Tibial artery (tissue), 4 donors: ENCODE data around the gene PPCS.
A peak's percentile ranks its signal among the peaks of the same experiment; 100 is the strongest.
"Not testable (repeated sequence)": the region's sequence is repeated elsewhere in the genome, so short reads cannot be mapped to it uniquely, and the experiment has no call there.

Source experiments
- DNase-seq, 2 donors: peaks; one replicate each; pipeline ENCODE4 v3.0.0-alpha.2; 2019
- H3K27ac ChIP-seq, 2 donors: fragments of 200-600 bp; sonication (generic) in 1 of 2; 1 replicate in 1 of 2; 2 replicates in 1 of 2; pipeline ENCODE4 v1.5.1; 2018 to 2019; ENCODE audit warnings: mild to moderate bottlenecking in 1 of 2
- H3K27me3 ChIP-seq, 2 donors: fragments of 200-600 bp; sonication (generic) in 1 of 2; one replicate each; pipeline versions ENCODE4 v1.5.1 to v1.6.0; 2016 to 2019
- H3K36me3 ChIP-seq, 3 donors: fragments of 200-600 bp; sonication (generic) in 2 of 3; one replicate each; pipeline ENCODE4 v1.5.1; 2016 to 2019; ENCODE audit warnings: mild to moderate bottlenecking in 2 of 3
- H3K4me1 ChIP-seq, 4 donors: fragments of 200-600 bp; sonication (generic) in 2 of 4; 1 replicate in 3 of 4; 2 replicates in 1 of 4; pipeline ENCODE4 v1.5.1; 2016 to 2019
- H3K4me3 ChIP-seq, 2 donors: fragments of 200-600 bp; sonication (generic) in 1 of 2; 1 replicate in 1 of 2; 2 replicates in 1 of 2; pipeline ENCODE4 v1.5.1; 2018 to 2019; ENCODE audit warnings: mild to moderate bottlenecking in 2 of 2
- H3K9me3 ChIP-seq, 3 donors: fragments of 200-600 bp; sonication (generic) in 1 of 3; one replicate each; pipeline ENCODE4 v1.5.1; 2016 to 2019
- intact Hi-C: fragments of 100-400 bp; cut with DNase I; formaldehyde crosslinking; loops from one replicate; pipeline ENCODE4 v1.15.0; 2023; ENCODE audit warnings: low total_unique reads
- TF ChIP-seq, protein P1 (sequence below), 2 experiments: fragments of 200-600 bp in 1 of 2; fragments of 450-650 bp in 1 of 2; IDR thresholded peaks; one replicate each; pipeline ENCODE4 v1.5.1; 2017 to 2019; ENCODE audit warnings: antibody characterized with exemption in 2 of 2, mild to moderate bottlenecking in 1 of 2, moderate library complexity in 1 of 2

Gene PPCS

DNA sequence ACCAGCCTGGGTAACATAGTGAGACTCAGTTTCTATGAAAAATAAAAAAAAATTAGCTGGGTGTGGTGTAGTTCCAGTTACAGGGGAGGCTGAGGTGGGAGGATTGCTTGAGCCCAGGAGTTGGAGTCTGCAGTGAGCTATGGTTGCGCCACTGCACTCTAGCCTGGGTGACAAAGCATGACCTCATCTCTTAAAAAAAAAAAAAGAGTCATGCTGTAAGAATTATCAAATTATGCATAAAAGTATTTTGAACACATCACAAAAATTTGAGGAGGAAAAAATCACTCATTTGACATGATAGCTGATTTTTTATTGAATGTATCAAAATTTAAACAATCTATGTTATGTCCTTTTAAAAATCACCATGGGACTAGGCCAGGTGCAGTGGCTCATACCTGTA lies 24.6 kb downstream of the PPCS start:
- no peak for DNase-seq
- H3K36me3 ChIP-seq = peaks cover 0 to 28% (median 24%) of the 10 kb centered on the region in 3 donors
- H3K4me1 ChIP-seq = no peaks in the 10 kb centered on the region
- no peaks in the 10 kb centered on the region for H3K9me3 ChIP-seq
- no peak overlapping the region for H3K27ac ChIP-seq
- no peak overlapping the region for H3K4me3 ChIP-seq
- intact Hi-C loops = no loop called here
- no peaks in the 10 kb centered on the region for H3K27me3 ChIP-seq
- TF ChIP-seq, protein P1, sequence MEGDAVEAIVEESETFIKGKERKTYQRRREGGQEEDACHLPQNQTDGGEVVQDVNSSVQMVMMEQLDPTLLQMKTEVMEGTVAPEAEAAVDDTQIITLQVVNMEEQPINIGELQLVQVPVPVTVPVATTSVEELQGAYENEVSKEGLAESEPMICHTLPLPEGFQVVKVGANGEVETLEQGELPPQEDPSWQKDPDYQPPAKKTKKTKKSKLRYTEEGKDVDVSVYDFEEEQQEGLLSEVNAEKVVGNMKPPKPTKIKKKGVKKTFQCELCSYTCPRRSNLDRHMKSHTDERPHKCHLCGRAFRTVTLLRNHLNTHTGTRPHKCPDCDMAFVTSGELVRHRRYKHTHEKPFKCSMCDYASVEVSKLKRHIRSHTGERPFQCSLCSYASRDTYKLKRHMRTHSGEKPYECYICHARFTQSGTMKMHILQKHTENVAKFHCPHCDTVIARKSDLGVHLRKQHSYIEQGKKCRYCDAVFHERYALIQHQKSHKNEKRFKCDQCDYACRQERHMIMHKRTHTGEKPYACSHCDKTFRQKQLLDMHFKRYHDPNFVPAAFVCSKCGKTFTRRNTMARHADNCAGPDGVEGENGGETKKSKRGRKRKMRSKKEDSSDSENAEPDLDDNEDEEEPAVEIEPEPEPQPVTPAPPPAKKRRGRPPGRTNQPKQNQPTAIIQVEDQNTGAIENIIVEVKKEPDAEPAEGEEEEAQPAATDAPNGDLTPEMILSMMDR (IDR thresholded peaks at IDR 0.05) = no peak

DNA sequence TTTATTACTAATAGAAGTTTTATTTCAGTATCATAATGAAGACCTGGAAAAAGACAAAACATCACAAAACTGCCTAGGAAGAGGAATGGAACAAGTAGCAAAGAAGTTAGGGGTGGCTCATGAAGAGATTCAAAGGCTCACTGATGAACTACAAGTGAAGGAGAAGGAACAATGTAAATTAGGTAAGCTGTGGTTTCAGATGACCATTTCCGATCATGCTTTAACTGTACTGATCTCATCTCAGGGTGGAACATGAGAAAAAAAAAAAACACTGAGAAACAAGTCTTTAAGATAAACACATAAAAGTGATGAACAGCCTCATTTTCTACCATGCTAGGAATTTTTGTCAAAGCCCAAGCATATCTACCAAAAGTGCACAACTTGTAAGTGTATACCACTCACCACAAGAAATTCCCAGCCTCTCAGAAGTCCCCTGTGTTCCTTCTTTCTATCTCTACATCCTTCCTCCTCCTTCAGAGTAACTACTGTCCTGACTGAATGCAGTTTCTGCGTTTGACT lies 26.4 kb downstream of the PPCS start:
- Histone ChIP-seq H3K4me3 (no peak overlapping the region), H3K27me3 (no peaks in the 10 kb centered on the region), H3K27ac (no peak overlapping the region), H3K4me1 (no peaks in the 10 kb centered on the region), H3K36me3 (peaks cover 0 to 35% (median 28%) of the 10 kb centered on the region in 3 donors), H3K9me3 (no peaks in the 10 kb centered on the region)
- TF ChIP-seq, protein P1 (IDR thresholded peaks at IDR 0.05) = no peak
- DNase-seq = no peak
- intact Hi-C loops = no loop called here

DNA sequence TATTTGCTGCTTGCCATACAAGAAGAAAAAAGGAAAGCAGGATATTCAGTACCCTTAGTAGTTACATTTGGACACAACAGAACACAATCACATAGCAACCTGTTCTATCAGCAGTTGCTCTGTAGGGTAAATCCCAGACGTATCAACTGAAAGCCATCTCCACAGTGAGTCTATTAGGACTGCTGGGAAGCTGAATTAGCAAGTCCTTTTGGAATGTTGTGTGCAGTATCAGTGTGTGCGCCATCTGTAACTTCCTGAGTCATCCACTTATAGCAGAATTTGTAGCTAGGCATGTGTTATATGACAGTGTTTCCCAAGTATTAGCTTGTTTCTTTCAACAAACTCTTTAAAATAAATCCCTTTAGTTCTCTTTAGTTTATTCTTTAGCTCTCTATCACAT lies 28.0 kb downstream of the PPCS start:
- TF ChIP-seq, protein P1 (IDR thresholded peaks at IDR 0.05) = no peak
- Histone ChIP-seq H3K36me3 (peaks cover 0 to 36% (median 28%) of the 10 kb centered on the region in 3 donors), H3K27ac (no peak overlapping the region), H3K4me3 (no peak overlapping the region), H3K4me1 (no peaks in the 10 kb centered on the region), H3K9me3 (no peaks in the 10 kb centered on the region), H3K27me3 (no peaks in the 10 kb centered on the region)
- intact Hi-C loops = no loop called here
- no peak for DNase-seq

DNA sequence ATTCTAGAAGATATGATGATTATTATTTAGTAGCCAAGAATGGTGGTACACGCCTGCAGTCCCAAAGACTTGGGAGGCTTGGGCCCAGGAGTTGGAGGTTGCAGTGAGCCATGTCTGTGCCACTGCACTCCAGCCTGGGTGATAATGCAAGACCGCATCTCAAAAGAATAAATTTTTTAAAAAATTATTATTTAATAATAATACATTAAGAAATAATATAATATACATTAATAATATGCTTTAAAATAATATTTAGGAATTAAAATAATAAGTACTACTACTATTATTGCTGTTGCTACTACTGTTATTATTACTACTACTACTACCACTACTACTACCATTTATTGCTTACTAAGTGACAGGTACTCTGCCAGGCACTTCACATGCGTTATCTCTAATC lies 33.9 kb downstream of the PPCS start:
- Histone ChIP-seq H3K4me1 (no peaks in the 10 kb centered on the region), H3K9me3 (no peaks in the 10 kb centered on the region), H3K27ac (no peak overlapping the region), H3K4me3 (no peak overlapping the region), H3K36me3 (peaks cover 3 to 24% (median 12%) of the 10 kb centered on the region in 3 donors), H3K27me3 (no peaks in the 10 kb centered on the region)
- DNase-seq = no peak
- intact Hi-C loops = loop anchor here (5.0 kb wide), 1 partner anchor 78 kb away; no protein-coding TSS in a partner anchor
- TF ChIP-seq, protein P1 (IDR thresholded peaks at IDR 0.05) = no peak

DNA sequence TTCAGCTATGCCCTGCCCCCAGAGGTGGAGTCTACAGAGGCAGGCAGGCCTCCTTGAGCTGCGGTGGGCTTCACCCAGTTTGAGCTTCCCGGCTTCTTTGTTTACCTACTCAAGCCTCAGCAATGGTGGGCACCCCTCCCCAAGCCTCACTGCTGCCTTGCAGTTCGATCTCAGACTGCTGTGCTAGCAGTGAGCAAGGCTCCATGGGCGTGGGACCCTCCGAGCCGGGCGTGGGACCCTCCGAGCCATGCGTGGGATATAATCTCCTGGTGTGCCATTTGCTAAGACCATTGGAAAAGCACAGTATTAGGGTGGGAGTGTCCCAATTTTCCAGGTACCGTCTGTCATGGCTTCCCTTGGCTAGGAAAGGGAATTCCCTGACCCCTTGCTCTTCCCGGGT lies 45.7 kb downstream of the PPCS start:
- DNase-seq = peak in 1 of 2 donors; percentile 54
- intact Hi-C loops, H3K4me3 ChIP-seq, H3K27ac ChIP-seq, H3K27me3 ChIP-seq, H3K4me1 ChIP-seq: not testable (repeated sequence)
- Histone ChIP-seq H3K36me3 (peaks cover 21 to 84% (median 66%) of the 10 kb centered on the region in 3 donors), H3K9me3 (peaks cover 0 to 21% (median 15%) of the 10 kb centered on the region in 3 donors)

DNA sequence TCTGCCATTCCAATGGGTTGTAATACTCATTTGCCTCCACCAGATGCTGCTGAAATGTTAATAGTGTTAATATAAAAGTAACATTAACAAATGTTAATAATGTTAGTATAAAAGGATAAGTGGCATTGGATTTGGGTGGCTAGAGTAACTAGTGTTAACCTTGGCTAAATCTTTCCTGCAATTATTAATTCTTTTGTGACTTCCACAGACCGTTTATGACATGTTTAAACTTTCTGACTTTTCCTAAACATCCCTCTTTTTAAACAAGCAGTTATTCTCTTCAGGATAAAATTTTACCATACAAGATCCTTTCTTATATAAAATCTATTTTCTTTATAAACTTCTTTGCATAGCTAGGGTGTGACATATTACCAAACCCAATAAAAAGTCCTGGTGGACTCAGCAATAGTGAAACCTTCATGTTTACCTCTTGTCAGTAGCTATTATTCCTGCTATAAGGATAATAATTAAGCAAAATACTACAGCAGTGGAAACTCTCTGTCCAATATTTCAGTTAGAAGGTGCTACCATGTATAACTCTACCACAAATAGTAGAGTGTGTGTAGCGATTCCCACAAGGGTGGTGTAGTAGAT lies 48.3 kb downstream of the PPCS start:
- Histone ChIP-seq H3K27ac (no peak overlapping the region), H3K27me3 (no peaks in the 10 kb centered on the region), H3K4me3 (no peak overlapping the region), H3K4me1 (no peaks in the 10 kb centered on the region), H3K36me3 (peaks cover 35 to 80% (median 74%) of the 10 kb centered on the region in 3 donors), H3K9me3 (peaks cover 0 to 23% (median 15%) of the 10 kb centered on the region in 3 donors)
- TF ChIP-seq, protein P1 (IDR thresholded peaks at IDR 0.05) = no peak
- DNase-seq = no peak
- intact Hi-C loops = no loop called here
